Esophagus squamous epithelium (tissue), 4 donors: ENCODE data around the gene ELP4.

Source experiments
- CTCF ChIP-seq, 6 experiments: fragments of 450-650 bp in 4 of 6; fragments of 200-600 bp in 2 of 6; sonication (generic) in 2 of 6; IDR thresholded peaks; one replicate each; pipeline ENCODE4 v1.5.1; 2016 to 2019; ENCODE audit warnings: antibody characterized with exemption in 6 of 6, mild to moderate bottlenecking in 4 of 6, moderate library complexity in 4 of 6
- POLR2A ChIP-seq, 4 donors: fragments of 450-650 bp; IDR thresholded peaks; one replicate each; pipeline ENCODE4 v1.6.1; 2017; ENCODE audit warnings: antibody characterized with exemption in 4 of 4, mild to moderate bottlenecking in 4 of 4, moderate library complexity in 3 of 4

DNA sequence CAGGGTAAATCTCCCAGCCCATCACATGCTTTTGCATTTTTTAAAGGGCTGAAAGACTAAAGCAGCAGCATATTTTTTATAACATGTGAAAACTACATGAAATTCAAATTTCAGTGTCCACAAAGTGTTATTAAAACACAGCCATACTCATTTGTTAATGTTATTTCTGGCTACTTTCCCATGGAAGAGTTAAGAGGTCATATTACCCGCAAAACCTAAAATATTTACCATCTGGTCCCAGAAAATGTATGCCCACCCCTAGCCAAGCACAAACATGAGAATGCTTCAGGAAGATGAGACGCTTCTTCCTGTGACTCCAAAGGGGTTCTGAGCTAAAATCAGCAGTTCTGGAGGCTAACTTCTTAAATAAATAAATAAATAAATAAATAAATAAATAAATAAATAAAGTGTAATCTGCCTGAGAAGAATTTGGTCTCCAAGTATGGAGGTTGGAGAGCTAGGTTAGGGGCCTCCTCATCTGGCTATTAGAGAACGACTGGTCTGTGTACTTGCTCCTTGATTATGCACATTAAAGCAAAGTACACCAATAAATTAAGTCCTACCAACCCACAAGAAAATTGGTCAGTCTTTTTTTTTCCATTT lies 9.9 kb upstream of the ELP4 start:
- TF ChIP-seq CTCF (IDR thresholded peaks at IDR 0.05) (no peak), POLR2A (IDR thresholded peaks at IDR 0.05) (no peak)
